Measurements from ENCODE around the gene MAOB. TPM values are rescaled to one million over a fixed set of nuclear protein-coding genes. Genes with fewer than 3 reads are reported as not detected.
"Not testable (repeated sequence)": the region's sequence is repeated elsewhere in the genome, so short reads cannot be mapped to it uniquely, and the experiment has no call there.

The MAOB gene
- not detected in 2 replicates for total RNA-seq

- intact Hi-C loops (cut with micrococcal nuclease): no loop called here
Observed at GRCh38 chrX:43882294-43882681, at the start of gene MAOB. Gene MAOB, minus strand, starts transcription at chrX:43882450. Its CDS starts 151 bp downstream, at chrX:43882299.

DNA sequence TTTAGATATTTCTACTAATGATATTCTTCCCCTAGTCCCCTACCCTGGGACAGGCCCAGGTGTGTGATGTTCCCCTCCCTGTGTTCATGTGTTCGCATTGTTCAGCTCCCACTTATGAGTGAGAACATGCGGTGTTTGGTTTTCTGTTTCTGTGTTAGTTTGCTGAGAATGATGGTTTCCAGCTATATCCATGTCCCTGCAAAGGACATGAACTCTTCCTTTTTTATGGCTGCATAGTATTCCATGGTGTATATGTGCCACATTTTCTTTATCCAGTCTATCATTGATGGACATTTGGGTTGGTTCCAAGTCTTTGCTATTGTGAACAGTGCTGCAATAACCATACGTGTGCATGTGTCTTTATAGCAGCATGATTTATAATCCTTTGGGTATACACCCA is 39.8 kb upstream of the MAOB start:
- intact Hi-C loops (cut with micrococcal nuclease): not testable (repeated sequence)

GRCh38 chrX:43910772-43911171 is 28.5 kb upstream of the MAOB start:
- intact Hi-C loops (cut with micrococcal nuclease): not testable (repeated sequence)

- intact Hi-C loops (cut with micrococcal nuclease): no loop called here
Observed at GRCh38 chrX:43910012-43910411, 27.8 kb upstream of the MAOB start.

GRCh38 chrX:43909141-43909540 is 26.9 kb upstream of the MAOB start:
- intact Hi-C loops (cut with micrococcal nuclease): no loop called here

- intact Hi-C loops (cut with micrococcal nuclease): no loop called here
Observed at GRCh38 chrX:43899878-43900815, 17.9 kb upstream of the MAOB start.

- intact Hi-C loops (cut with micrococcal nuclease): no loop called here
Observed at GRCh38 chrX:43898406-43899035, 16.3 kb upstream of the MAOB start.

DNA sequence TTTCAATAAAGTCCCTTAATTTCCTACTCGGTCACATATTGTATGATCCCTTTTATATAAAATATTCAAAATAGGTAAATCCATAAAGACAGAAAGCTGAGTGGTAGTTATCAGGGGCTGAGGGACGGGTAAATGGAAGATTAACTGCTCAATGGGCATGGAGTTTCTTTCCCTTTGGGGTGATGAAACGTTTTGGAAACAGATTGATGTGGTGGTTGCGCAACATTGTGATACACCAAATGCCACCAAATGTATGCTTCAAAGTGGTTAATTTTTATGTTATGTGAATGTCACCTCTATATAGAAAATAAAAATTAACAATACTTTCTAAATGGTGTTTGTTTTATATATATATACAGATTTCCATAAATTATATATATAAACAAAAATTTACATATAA is 15.0 kb upstream of the MAOB start:
- intact Hi-C loops (cut with micrococcal nuclease): no loop called here

GRCh38 chrX:43892336-43892870 is 10.2 kb upstream of the MAOB start:
- intact Hi-C loops (cut with micrococcal nuclease): no loop called here

DNA sequence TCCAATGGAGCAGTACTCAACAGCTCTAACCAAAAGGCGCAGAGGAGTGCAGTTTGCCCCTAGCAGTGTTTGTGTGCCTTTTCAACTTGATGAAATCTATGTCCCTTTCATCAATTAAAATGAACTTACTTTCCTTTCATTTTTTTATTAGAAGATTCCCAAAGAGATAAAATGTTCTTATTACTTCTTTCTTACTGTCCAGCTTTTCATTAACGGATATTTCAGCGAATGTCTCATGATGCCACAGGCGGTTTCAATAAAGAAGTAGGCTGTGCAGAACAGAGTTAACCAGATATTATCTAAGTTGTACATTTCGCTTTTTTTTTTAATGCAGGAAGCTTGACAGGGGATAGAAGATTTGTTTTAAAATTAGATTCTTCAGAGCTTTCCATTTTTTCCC is 3.4 kb upstream of the MAOB start:
- intact Hi-C loops (cut with micrococcal nuclease): no loop called here

GRCh38 chrX:43881410-43882293 is 598 bp downstream of the MAOB start:
- intact Hi-C loops (cut with micrococcal nuclease): no loop called here

- intact Hi-C loops (cut with micrococcal nuclease): no loop called here
Observed at GRCh38 chrX:43880425-43880824, 1.8 kb downstream of the MAOB start.

- intact Hi-C loops (cut with micrococcal nuclease): no loop called here
Observed at GRCh38 chrX:43878906-43879526, 3.2 kb downstream of the MAOB start.

- intact Hi-C loops (cut with micrococcal nuclease): no loop called here
Observed at GRCh38 chrX:43876680-43877079, 5.6 kb downstream of the MAOB start.

DNA sequence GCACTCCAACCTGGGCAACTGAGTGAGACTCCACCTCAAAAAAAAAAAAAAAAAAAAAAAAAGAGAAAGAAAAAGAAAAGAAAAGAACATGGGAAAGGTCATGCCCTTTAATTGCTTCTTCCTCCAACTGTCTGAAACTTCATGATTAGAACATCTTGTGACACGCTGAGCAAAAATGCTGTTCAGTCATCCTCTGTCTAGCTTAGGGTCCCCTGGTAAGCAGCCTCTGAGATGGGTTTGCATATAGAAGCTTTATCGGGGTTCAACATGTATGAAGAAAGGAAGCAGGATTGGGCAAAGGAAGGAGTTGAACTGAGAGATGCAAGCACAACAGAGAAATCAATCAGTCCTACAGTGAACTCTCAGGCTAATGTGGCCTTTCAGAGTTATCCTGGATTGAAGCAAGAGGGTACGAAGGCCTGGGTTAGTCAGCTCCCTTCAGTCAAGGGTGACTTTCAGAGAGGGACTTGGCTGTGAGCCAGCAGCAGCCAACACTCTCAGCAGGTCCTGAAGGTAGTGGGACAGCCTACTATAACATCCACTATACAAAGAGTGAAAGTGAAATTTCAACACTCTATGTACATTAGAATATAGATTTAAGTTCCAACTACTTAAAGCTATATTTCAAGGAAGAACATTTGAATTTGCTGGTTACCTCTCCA is 11.4 kb downstream of the MAOB start:
- intact Hi-C loops (cut with micrococcal nuclease): no loop called here

DNA sequence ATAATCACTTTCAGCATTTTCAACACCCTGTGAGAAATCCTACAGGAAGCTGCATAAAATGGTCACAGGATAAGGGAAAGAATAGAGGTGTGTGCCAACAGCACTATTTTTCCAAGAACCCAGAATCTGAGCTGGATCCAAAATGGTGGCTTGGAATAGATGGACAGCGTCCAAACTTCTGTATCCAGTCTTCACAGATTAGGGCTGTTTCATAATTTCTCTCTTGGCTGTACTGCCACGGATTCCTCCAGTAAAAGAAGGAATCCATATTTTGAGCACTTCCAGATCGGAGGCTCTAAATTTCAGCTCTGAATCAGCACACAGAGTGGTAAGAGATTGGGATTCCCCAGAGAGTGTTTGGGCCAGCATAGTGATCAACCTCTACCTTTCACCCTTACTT is 12.2 kb downstream of the MAOB start:
- intact Hi-C loops (cut with micrococcal nuclease): no loop called here

- intact Hi-C loops (cut with micrococcal nuclease): no loop called here
Observed at GRCh38 chrX:43868791-43869190, 13.5 kb downstream of the MAOB start.

GRCh38 chrX:43866423-43866822 is 15.8 kb downstream of the MAOB start:
- intact Hi-C loops (cut with micrococcal nuclease): no loop called here

DNA sequence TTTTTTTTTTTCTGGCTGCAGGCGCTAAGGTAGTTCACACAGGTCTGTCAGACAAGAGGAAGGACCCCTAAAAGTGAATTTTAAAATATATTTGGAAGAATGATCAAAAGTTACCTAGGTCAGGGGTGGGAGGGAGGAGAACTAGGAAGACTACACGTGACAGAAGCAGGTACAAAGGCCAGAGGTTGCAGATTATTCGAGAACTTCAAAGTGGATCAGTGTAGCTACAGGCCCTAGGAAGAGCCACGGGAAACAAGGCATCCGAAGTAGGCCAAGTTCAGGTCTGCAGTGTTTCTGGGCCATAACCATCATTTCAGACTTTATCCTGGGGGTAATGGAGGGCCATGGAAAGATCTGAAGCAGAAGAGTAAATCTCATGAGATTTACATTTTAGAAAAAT is 16.5 kb downstream of the MAOB start:
- intact Hi-C loops (cut with micrococcal nuclease): no loop called here

- intact Hi-C loops (cut with micrococcal nuclease): no loop called here
Observed at GRCh38 chrX:43862434-43862833, 19.8 kb downstream of the MAOB start.
